ENCODE measurements around the gene CENPQ. TPM values are rescaled to one million over a fixed set of nuclear protein-coding genes. Genes with fewer than 3 reads are reported as not detected.

The CENPQ gene, protein sequence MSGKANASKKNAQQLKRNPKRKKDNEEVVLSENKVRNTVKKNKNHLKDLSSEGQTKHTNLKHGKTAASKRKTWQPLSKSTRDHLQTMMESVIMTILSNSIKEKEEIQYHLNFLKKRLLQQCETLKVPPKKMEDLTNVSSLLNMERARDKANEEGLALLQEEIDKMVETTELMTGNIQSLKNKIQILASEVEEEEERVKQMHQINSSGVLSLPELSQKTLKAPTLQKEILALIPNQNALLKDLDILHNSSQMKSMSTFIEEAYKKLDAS
- total RNA-seq (2014; rRNA removed; shearing (Covaris generic)) (17.6 and 20.2 TPM in 2 replicates), polyA plus RNA-seq (2016; fragmentation: Nextera tagmentation; extraction: Ambion mirVana) (39.6 and 41.5 TPM in 2 replicates)
- long read RNA-seq, transcript CENPQ-201 (9 exons, 1,733 nt): major isoform, 5 of 15 reads
- long read RNA-seq, partial matches to known transcripts: 6 of 15 reads
- long read RNA-seq, other reads (novel, unspliced or antisense): 4 of 15 reads

- Mint-ChIP-seq H3K4me3 (peak within 1 kb of the TSS; percentile 100), H3K36me3 (ENCODE audit: low read depth) (no peaks in the 10 kb centered on the region; the same call in 1 of the 3 replicates), H3K27me3 (ENCODE audit: insufficient read depth, low read depth, poor library complexity) (no peaks in the 10 kb centered on the region), H3K9me3 (peaks cover 3% of the 10 kb centered on the region; the same call in 1 of the 3 replicates), H3K4me1 (peaks cover 11% of the 10 kb centered on the region), H3K27ac (peak within 1 kb of the TSS; percentile 100)
- H3K36me3 ChIP-seq (ENCODE audit: insufficient read depth): no peaks in the 10 kb centered on the region
- no peaks in the 10 kb centered on the region for H3K27me3 ChIP-seq (ENCODE audit: insufficient read depth)
- ATAC-seq (peak; percentile 100), DNase-seq (ENCODE audit: low spot score) (peak; percentile 99)
- peaks cover 67% of the 10 kb centered on the region for H3K79me2 ChIP-seq (replicated peaks; ENCODE audit: insufficient read depth)
- H4K20me1 ChIP-seq (replicated peaks; ENCODE audit: insufficient read depth): no peaks in the 10 kb centered on the region
- H3K4me3 ChIP-seq: peak within 1 kb of the TSS; percentile 66
- peak within 1 kb of the TSS; percentile 78 for H2AFZ ChIP-seq
- no peaks in the 10 kb centered on the region for H3K4me1 ChIP-seq (ENCODE audit: insufficient read depth)
- TF ChIP-seq, protein P1, sequence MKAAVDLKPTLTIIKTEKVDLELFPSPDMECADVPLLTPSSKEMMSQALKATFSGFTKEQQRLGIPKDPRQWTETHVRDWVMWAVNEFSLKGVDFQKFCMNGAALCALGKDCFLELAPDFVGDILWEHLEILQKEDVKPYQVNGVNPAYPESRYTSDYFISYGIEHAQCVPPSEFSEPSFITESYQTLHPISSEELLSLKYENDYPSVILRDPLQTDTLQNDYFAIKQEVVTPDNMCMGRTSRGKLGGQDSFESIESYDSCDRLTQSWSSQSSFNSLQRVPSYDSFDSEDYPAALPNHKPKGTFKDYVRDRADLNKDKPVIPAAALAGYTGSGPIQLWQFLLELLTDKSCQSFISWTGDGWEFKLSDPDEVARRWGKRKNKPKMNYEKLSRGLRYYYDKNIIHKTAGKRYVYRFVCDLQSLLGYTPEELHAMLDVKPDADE (IDR thresholded peaks at IDR 0.05): peak; percentile 77
- no peak for TF ChIP-seq JUNB (IDR thresholded peaks at IDR 0.05; ENCODE audit: unreplicated experiment)
- peak; percentile 74; the same call in 1 of the 2 replicates for TF ChIP-seq POLR2AphosphoS5 (IDR thresholded peaks at IDR 0.05; ENCODE audit: low read depth)
- peak; percentile 97 for TF ChIP-seq CREB1 (CRISPR knock-in tag; IDR thresholded peaks at IDR 0.05; ENCODE audit: low read depth)
- no peaks in the 10 kb centered on the region for H3K9me2 ChIP-seq (ENCODE audit: insufficient read depth)
- no peaks in the 10 kb centered on the region for H3F3A ChIP-seq (replicated peaks; ENCODE audit: low read depth)
- H3K27ac ChIP-seq (ENCODE audit: low read depth): peak within 1 kb of the TSS; percentile 92
- peak within 1 kb of the TSS; percentile 92 for H3K4me2 ChIP-seq
These were observed at the start of gene CENPQ, which contains the start of gene MMUT for GRCh38 chr6:49462927-49463611. CENPQ (plus strand) TSS chr6:49463370; CDS start chr6:49470177, 6,807 bp downstream. MMUT (minus strand) TSS chr6:49463253; CDS start chr6:49459466, 3,787 bp downstream.

- no peaks in the 10 kb centered on the region for H4K20me1 ChIP-seq (replicated peaks; ENCODE audit: insufficient read depth)
- no peak overlapping the region for H3K4me3 ChIP-seq
- Mint-ChIP-seq H3K4me3 (no peak overlapping the region), H3K4me1 (no peaks in the 10 kb centered on the region), H3K9me3 (no peaks in the 10 kb centered on the region), H3K27ac (no peak overlapping the region), H3K36me3 (ENCODE audit: low read depth) (no peaks in the 10 kb centered on the region), H3K27me3 (ENCODE audit: insufficient read depth, low read depth, poor library complexity) (no peaks in the 10 kb centered on the region)
- no peak overlapping the region for H2AFZ ChIP-seq
- H3K79me2 ChIP-seq (replicated peaks; ENCODE audit: insufficient read depth): no peaks in the 10 kb centered on the region
- H3K36me3 ChIP-seq (ENCODE audit: insufficient read depth): no peaks in the 10 kb centered on the region
- no peaks in the 10 kb centered on the region for H3F3A ChIP-seq (replicated peaks; ENCODE audit: low read depth)
- H3K27me3 ChIP-seq (ENCODE audit: insufficient read depth): no peaks in the 10 kb centered on the region
- no peak overlapping the region for H3K4me2 ChIP-seq
- ATAC-seq: no peak
- no peak for DNase-seq (ENCODE audit: low spot score)
- H3K9me2 ChIP-seq (ENCODE audit: insufficient read depth): no peaks in the 10 kb centered on the region; the same call in 1 of the 2 replicates
- H3K4me1 ChIP-seq (ENCODE audit: insufficient read depth): no peaks in the 10 kb centered on the region
- no peak overlapping the region for H3K27ac ChIP-seq (ENCODE audit: low read depth)
- TF ChIP-seq, protein P1 (IDR thresholded peaks at IDR 0.05): no peak
- TF ChIP-seq JUNB (IDR thresholded peaks at IDR 0.05; ENCODE audit: unreplicated experiment): no peak
- TF ChIP-seq EZH2phosphoT487 (IDR thresholded peaks at IDR 0.05; ENCODE audit: unreplicated experiment): no peak
- TF ChIP-seq EZH2 (IDR thresholded peaks at IDR 0.05; ENCODE audit: low read depth, unreplicated experiment): no peak
- TF ChIP-seq STAT1 (IDR thresholded peaks at IDR 0.05; ENCODE audit: unreplicated experiment): no peak
- no peak for TF ChIP-seq ZNF331 (CRISPR knock-in tag; IDR thresholded peaks at IDR 0.05; ENCODE audit: low read depth)
- TF ChIP-seq POLR2AphosphoS5 (IDR thresholded peaks at IDR 0.05; ENCODE audit: low read depth): no peak
- TF ChIP-seq ZNF462 (CRISPR knock-in tag; IDR thresholded peaks at IDR 0.05): no peak
- no peak for TF ChIP-seq NANOG (IDR thresholded peaks at IDR 0.05; ENCODE audit: borderline replicate concordance)
- no peak for TF ChIP-seq CREB1 (CRISPR knock-in tag; IDR thresholded peaks at IDR 0.05; ENCODE audit: low read depth)
These were observed 47.8 kb upstream of the CENPQ start for GRCh38 chr6:49415358-49415757.
